Measurements from ENCODE around the gene MAST4. TPM values are rescaled to one million over a fixed set of nuclear protein-coding genes. Genes with fewer than 3 reads are reported as not detected.
A peak's percentile ranks its signal among the peaks of the same experiment; 100 is the strongest.

MAST4 gene
- total RNA-seq, 1 donor from 2014 or later = 22.3 TPM

GRCh38 chr5:66621736-66622135 lies 25.5 kb downstream of the MAST4 start:
- no peaks in the 10 kb centered on the region for H3K27me3 ChIP-seq (ENCODE audit: insufficient read depth, low read length)
- H3K27ac ChIP-seq (ENCODE audit: low read depth, low read length) = no peak overlapping the region
- H3K79me2 ChIP-seq (ENCODE audit: insufficient read depth, low read length) = no peaks in the 10 kb centered on the region
- Mint-ChIP-seq H3K4me1 (ENCODE audit: low read depth, unreplicated experiment) (peaks cover 24% of the 10 kb centered on the region), H3K36me3 (ENCODE audit: low read depth, unreplicated experiment) (no peaks in the 10 kb centered on the region), H3K27ac (ENCODE audit: unreplicated experiment) (peak overlapping the region; percentile 85), H3K27me3 (ENCODE audit: low read depth, unreplicated experiment) (no peaks in the 10 kb centered on the region), H3K4me3 (ENCODE audit: unreplicated experiment) (no peak overlapping the region), H3K9me3 (ENCODE audit: unreplicated experiment) (peaks cover 3% of the 10 kb centered on the region)
- no peaks in the 10 kb centered on the region for H3K36me3 ChIP-seq (ENCODE audit: insufficient read depth, low read length)
- DNase-seq (ENCODE audit: low read depth) = no peak
- H4K20me1 ChIP-seq (ENCODE audit: insufficient read depth, low read length) = no peaks in the 10 kb centered on the region
- no peak for FAIRE-seq
- no peak overlapping the region for H3K4me3 ChIP-seq (ENCODE audit: insufficient read depth, low read depth, low read length)
- H3K9ac ChIP-seq (ENCODE audit: low read length) = no peak overlapping the region
- peaks cover 4% of the 10 kb centered on the region for H3K4me1 ChIP-seq (ENCODE audit: insufficient read depth, low read length)
- no peak overlapping the region for H3K4me2 ChIP-seq (ENCODE audit: low read length)
- no peak for TF ChIP-seq EZH2 (IDR thresholded peaks at IDR 0.05; ENCODE audit: insufficient read depth, low read length)
- TF ChIP-seq CTCF (IDR thresholded peaks at IDR 0.05; ENCODE audit: insufficient read depth, low read depth, low read length) = no peak
- no peak overlapping the region for H2AFZ ChIP-seq (ENCODE audit: low read depth, low read length)
- no peaks in the 10 kb centered on the region for H3K9me3 ChIP-seq (ENCODE audit: insufficient read depth, low read depth, low read length)

DNA sequence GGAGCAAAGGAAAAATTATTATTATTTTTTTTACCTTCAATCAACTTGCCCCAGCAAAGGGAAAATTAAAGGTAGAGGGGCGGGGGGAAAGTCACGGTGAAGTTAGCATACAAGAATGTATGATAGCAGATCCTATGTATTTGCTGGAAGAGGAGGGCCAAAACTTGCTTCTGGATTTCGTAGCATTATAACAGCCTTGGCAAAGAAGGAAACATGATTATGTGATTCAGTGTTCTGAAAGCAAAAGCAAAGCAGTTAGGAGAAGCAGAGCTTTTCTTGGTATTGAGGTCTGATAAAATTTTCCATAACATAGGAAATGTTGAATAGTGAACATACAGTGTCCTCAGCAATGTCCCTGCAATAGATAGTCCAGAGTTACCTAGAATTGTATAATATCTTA lies 32.4 kb downstream of the MAST4 start:
- H3K9me3 Mint-ChIP-seq (ENCODE audit: unreplicated experiment) = peaks cover 2% of the 10 kb centered on the region
- no peaks in the 10 kb centered on the region for H3K4me1 ChIP-seq (ENCODE audit: insufficient read depth, low read length)
- TF ChIP-seq EZH2 (IDR thresholded peaks at IDR 0.05; ENCODE audit: insufficient read depth, low read length) (no peak), CTCF (IDR thresholded peaks at IDR 0.05; ENCODE audit: insufficient read depth, low read depth, low read length) (no peak)
- no peak overlapping the region for H3K4me3 Mint-ChIP-seq (ENCODE audit: unreplicated experiment)
- H3K27ac Mint-ChIP-seq (ENCODE audit: unreplicated experiment) = no peak overlapping the region
- peaks cover 4% of the 10 kb centered on the region for H3K4me1 Mint-ChIP-seq (ENCODE audit: low read depth, unreplicated experiment)
- no peak overlapping the region for H3K4me2 ChIP-seq (ENCODE audit: low read length)
- DNase-seq (ENCODE audit: low read depth) = no peak
- H3K27ac ChIP-seq (ENCODE audit: low read depth, low read length) = no peak overlapping the region
- H3K36me3 Mint-ChIP-seq (ENCODE audit: low read depth, unreplicated experiment) = no peaks in the 10 kb centered on the region
- no peak overlapping the region for H2AFZ ChIP-seq (ENCODE audit: low read depth, low read length)
- H3K79me2 ChIP-seq (ENCODE audit: insufficient read depth, low read length) = no peaks in the 10 kb centered on the region
- H3K9ac ChIP-seq (ENCODE audit: low read length) = no peak overlapping the region
- H3K36me3 ChIP-seq (ENCODE audit: insufficient read depth, low read length) = no peaks in the 10 kb centered on the region
- no peak overlapping the region for H3K4me3 ChIP-seq (ENCODE audit: insufficient read depth, low read depth, low read length)
- H3K9me3 ChIP-seq (ENCODE audit: insufficient read depth, low read depth, low read length) = no peaks in the 10 kb centered on the region
- H3K27me3 ChIP-seq (ENCODE audit: insufficient read depth, low read length) = no peaks in the 10 kb centered on the region
- no peak for FAIRE-seq
- H3K27me3 Mint-ChIP-seq (ENCODE audit: low read depth, unreplicated experiment) = no peaks in the 10 kb centered on the region
- no peaks in the 10 kb centered on the region for H4K20me1 ChIP-seq (ENCODE audit: insufficient read depth, low read length)

DNA sequence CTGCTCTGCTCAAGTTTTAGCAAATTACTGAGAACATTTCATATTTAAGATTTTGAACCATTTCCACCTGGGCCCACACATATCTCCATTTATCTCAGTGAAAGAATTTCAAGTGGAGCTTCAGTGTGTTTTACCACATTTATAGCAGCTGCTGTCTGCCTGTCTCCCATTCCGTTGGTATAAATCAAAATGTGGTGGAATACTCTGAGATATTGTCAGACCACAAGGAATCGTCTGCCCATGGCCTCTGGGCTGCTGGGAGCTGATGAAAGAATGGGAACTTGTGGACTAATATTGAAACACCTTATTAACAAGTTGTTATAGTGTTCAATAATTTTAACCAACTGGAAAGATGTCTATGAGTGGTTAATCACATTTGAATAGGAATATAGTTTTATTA lies 33.3 kb downstream of the MAST4 start:
- H3K4me1 ChIP-seq (ENCODE audit: insufficient read depth, low read length) = no peaks in the 10 kb centered on the region
- peaks cover 4% of the 10 kb centered on the region for H3K4me1 Mint-ChIP-seq (ENCODE audit: low read depth, unreplicated experiment)
- no peaks in the 10 kb centered on the region for H3K27me3 ChIP-seq (ENCODE audit: insufficient read depth, low read length)

More for the DNA sequence above, 33.3 kb downstream of the MAST4 start:
- H3K4me2 ChIP-seq (ENCODE audit: low read length) = no peak overlapping the region
- H2AFZ ChIP-seq (ENCODE audit: low read depth, low read length) = no peak overlapping the region
- Mint-ChIP-seq H3K9me3 (ENCODE audit: unreplicated experiment) (peaks cover 2% of the 10 kb centered on the region), H3K4me3 (ENCODE audit: unreplicated experiment) (no peak overlapping the region), H3K27ac (ENCODE audit: unreplicated experiment) (peak overlapping the region; percentile 44), H3K27me3 (ENCODE audit: low read depth, unreplicated experiment) (no peaks in the 10 kb centered on the region), H3K36me3 (ENCODE audit: low read depth, unreplicated experiment) (no peaks in the 10 kb centered on the region)
- no peaks in the 10 kb centered on the region for H3K36me3 ChIP-seq (ENCODE audit: insufficient read depth, low read length)
- TF ChIP-seq EZH2 (IDR thresholded peaks at IDR 0.05; ENCODE audit: insufficient read depth, low read length) = no peak
- no peak for TF ChIP-seq CTCF (IDR thresholded peaks at IDR 0.05; ENCODE audit: insufficient read depth, low read depth, low read length)
- H3K9me3 ChIP-seq (ENCODE audit: insufficient read depth, low read depth, low read length) = no peaks in the 10 kb centered on the region
- H3K9ac ChIP-seq (ENCODE audit: low read length) = no peak overlapping the region
- H3K27ac ChIP-seq (ENCODE audit: low read depth, low read length) = no peak overlapping the region
- FAIRE-seq (no peak), DNase-seq (ENCODE audit: low read depth) (no peak)
- H3K79me2 ChIP-seq (ENCODE audit: insufficient read depth, low read length) = no peaks in the 10 kb centered on the region
- H4K20me1 ChIP-seq (ENCODE audit: insufficient read depth, low read length) = no peaks in the 10 kb centered on the region
- H3K4me3 ChIP-seq (ENCODE audit: insufficient read depth, low read depth, low read length) = no peak overlapping the region
